ENCODE measurements around the gene BBS5.
A peak's percentile ranks its signal among the peaks of the same experiment; 100 is the strongest.
"Not testable (repeated sequence)": the region's sequence is repeated elsewhere in the genome, so short reads cannot be mapped to it uniquely, and the experiment has no call there.

Gene BBS5

DNA sequence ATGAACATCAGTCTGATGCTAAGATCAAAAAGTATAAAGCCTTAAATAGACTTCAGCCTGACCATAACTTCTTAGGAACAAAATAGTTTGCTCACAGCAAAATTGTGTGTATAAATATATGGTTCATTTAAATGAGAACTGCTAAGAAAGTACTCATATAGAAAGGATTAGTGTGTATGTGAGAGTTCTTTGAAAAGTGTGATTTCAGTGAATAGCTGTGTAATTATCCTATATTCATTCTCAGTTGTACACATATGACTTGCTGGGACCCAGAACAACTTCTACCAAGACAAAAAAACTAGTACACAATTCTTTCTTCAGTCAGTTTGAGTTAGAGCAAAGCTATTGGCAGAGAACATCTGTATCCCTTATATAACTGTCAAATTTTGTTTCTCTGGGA is 7.2 kb downstream of the BBS5 start:
- no peak for DNase-seq

DNA sequence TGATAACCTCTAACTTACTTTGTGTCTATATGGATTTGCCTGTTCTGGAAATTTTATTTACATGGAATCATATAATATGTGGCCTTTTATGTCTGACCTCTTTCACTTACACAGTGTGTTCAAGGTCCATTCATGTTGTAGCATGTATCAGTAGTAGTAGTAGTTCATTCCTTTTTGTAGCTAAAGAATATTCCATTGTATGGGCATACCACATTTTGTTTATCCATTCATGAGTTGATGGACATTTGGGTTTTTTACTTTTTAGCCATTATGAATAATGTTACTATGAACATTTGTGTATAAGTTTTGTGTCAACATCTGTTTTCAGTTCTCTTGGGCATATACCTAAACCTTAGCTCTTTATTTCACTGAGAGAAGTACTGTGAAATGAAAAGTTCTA is 11.5 kb downstream of the BBS5 start:
- no peak for DNase-seq

DNA sequence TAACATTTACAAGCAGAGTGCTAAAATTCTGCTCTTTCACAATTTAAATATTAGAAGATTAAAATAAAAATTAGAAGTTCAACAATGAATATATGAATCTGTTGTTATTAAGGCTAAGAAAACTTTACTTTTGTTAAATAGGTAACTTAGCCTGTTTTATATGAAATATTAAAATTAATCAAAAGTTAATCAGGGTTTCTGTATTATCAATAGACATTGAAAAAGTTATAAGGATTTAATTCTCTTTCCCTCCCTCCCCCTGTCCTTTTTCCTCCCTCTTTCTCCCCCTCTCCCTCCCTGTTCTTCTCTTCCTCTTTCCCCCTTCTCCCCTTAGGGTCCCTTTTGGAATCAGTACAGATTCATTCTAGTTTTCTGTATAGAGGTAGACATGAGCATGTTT is 12.1 kb downstream of the BBS5 start:
- no peak for DNase-seq

DNA sequence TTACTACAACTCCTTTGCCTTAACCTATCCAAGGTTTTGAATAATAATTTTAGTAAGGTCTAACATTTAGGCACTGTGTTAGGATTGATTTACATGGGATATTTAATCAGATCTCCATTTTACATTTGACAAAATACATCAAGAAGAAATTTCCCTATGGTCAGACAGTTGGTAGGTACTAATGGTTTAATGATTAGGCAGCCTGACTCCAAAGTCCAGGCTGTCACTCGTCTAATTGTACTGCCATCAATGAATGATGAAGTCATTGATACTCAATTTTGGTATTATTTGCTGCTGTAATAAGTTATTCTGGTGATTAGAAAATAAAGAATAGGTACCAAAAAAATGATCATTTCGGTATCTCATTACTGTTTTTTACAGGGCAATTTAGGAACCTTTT is 14.1 kb downstream of the BBS5 start:
- DNase-seq = no peak

DNA sequence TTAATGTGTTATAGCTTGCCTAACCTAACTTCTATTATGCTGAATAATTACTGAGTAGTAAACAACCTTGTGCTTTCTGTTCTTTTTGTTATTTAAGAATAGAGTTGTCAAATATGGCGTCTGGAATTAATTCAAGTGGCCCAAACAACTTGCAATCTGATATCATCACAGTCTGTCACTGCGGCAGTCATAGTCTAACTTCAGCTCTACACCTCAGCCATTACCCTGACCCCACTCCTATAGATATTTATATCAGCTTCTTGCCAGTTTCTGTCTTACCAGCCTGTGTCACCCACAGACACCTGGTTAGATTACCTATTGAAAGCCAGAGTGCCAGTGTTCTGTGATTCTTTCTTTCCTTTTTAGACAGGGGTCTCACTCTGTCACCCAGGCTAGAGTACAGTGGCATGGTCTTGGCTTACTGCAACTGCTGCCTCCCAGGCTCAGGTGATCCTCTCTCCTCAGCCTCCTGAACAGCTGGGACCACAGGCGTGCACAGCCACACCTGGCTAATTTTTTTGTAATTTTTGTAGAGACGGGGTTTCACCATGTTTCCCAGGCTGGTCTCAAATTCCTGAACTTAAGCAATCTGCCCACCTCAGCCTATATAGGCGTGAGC is 16.1 kb downstream of the BBS5 start:
- no peak for DNase-seq

DNA sequence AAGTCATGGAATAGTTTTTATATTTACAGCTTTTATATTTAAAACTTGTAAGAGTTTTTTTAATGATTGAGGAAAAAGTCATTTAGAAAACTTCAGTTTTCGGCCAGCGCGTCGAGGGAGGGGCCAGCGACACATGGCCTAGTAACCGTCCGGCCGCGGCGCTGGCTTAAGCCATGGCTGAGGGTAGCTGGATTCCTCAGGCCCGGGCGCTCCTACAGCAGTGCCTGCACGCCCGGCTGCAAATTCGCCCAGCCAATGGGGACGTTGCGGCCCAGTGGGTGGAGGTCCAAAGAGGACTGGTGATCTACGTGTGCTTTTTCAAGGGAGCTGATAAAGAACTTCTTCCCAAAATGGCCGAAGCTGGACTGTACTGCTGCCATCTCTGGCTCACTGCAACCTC is 25.4 kb downstream of the BBS5 start:
- no peak for DNase-seq

DNA sequence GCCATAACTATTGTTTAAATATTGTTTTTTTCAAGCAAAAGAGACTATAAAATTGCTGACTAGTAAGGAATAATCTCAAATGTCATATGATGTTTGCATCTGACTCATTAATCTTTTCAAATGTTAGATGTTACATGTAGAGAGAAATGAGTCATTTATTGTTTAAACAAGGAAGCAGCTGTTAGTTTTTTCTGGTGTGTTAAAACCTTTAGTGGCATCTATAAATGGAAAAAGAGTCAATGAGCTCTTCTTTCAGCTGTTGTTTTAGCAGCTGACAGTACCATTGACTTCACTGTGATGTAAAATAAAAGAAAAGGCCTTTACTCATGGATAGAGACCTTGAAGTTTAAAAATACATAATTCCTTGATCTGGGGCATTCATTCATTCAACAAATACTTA is 28.4 kb downstream of the BBS5 start:
- peak; percentile 25 for DNase-seq

DNA sequence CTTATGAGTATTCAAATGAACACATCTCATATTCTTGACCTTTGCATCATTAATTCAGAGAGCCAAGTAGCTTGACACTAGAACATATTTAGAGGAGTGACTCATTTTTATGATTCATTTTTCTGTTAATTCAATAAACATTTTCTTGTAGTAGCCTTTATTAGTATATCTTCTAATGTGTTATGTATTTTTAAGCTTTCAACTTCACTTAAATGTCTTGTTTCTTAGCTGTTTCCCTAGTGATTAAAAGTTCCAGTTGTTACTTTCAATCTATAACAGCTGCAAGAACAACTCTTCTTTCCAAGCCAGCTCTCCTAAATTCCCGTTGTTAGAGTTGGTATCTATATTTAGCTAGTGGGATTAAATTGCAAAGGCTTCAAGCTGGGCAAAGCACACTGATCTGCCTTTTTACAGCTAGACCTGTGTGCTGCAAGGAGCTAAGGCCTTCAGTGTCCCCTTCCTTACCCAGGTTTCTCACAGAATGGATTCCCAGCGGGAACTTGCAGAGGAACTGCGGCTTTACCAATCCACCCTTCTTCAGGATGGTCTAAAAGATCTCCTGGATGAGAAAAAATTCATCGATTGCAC is 30.1 kb downstream of the BBS5 start, which contains the start of gene KLHL41:
KLHL41 (plus strand) TSS at position 405 of the 588 bp plus-strand sequence; CDS start at position 482, 77 bp downstream.
- DNase-seq = peak; percentile 10

DNA sequence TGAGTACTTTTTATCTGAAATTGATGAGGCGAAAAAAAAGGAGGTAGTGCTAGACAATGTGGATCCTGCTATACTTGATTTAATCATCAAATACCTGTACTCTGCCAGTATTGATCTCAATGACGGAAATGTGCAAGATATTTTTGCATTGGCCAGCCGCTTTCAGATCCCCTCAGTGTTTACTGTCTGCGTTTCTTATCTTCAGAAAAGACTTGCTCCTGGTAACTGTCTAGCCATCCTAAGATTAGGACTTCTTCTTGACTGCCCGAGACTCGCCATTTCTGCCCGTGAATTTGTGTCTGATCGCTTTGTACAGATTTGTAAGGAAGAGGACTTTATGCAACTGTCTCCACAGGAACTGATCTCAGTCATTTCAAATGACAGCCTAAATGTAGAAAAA is 30.7 kb downstream of the BBS5 start:
- DNase-seq = no peak

DNA sequence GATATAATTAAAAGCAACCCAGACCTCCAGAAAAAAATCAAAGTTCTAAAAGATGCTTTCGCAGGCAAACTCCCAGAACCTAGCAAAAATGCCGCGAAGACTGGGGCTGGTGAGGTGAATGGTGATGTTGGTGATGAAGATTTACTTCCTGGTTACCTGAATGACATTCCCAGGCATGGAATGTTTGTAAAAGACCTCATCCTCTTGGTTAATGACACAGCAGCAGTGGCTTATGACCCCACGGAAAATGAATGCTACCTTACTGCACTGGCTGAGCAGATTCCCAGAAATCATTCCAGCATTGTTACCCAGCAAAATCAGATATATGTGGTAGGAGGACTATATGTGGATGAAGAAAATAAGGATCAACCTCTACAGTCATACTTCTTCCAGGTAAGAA is 31.2 kb downstream of the BBS5 start:
- DNase-seq = no peak

DNA sequence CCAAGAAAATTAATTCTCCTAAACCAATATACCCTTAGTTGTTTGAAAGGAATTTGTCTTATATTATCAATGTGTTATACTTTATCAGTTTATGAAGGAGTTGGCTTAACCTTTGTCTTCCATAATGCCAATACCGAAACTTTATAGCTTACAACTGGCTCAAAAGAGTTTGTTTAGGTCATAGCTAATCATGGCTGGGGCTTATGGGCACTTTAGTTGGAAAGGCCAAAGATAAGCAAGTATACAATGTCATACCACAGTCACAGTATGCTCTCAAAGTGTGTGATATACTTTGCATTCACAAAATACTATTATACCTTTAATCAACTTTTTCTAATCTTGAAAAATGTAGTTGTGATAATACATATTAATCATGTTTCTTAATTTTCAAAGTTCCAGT is 32.5 kb downstream of the BBS5 start:
- DNase-seq = no peak

DNA sequence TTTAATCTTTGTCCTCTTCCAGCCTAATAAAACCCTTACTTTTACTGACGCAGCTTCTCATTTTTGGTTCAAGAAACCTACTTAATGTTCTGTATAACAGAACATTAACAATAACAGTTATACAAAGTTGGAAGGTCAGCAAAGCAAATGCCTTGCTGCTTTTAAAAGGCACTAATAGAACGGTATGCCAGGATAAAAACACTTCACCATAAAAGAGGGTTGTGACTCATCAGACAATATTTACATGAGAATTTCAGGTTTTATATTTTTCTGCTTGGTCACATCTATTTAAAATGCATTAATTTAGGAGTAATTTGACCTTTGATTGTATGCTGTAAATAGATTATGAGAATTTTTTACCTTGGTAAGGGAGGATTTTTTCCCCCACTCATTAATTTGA is 33.2 kb downstream of the BBS5 start:
- DNase-seq = no peak

DNA sequence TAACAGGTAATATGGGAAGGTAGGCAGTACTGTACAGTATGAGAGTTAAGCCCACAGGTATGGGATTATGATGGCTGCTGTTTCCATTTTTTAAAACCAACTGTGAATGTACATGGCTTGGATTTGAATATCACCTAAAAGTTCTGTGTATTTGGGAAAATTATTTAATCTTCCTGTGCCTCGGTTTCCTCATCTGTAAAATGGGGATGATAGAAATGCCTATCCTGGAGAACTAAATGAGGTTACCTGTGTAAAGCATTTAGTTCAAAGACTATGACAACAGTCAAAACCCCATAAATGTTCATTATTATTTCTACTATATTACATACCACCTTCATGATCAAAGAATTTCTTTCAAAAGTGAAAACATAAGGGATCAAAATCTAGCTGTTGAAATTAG is 33.8 kb downstream of the BBS5 start:
- DNase-seq = no peak

DNA sequence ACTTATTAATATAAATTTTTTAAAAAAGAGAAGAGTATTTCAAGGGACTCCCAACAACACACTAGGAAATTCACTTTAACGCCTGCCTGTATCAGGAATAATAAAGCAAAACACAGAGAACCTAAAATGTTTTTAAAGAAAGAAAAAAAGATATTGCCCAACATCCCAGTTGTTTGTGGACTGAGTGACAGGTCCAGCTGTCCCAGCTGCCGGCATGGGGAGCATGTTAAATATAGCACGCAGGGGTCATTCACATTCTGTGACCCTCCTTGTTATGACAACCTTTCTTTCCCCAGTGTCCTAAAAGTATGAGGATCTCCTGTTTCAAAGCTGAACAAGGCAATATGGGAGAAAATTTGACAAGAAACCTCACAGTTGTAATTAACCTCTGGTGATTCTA is 34.6 kb downstream of the BBS5 start:
- no peak for DNase-seq

DNA sequence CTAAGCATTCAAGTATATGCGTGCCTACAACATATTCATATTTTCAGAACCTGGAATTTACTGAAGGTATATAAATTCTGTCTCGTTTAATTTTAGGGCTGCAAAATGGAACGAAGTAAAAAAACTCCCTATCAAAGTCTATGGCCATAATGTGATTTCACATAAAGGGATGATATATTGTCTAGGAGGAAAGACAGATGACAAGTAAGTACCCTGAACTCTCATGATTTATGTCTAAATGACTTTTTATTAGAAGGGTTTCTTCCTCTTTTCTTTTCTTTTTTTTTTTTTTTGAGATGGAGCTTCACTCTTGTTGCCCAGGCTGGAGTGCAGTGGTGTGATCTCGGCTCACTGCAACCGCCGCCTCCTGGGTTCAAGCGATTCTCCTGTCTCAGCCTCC is 35.5 kb downstream of the BBS5 start:
- DNase-seq = not testable (repeated sequence)

DNA sequence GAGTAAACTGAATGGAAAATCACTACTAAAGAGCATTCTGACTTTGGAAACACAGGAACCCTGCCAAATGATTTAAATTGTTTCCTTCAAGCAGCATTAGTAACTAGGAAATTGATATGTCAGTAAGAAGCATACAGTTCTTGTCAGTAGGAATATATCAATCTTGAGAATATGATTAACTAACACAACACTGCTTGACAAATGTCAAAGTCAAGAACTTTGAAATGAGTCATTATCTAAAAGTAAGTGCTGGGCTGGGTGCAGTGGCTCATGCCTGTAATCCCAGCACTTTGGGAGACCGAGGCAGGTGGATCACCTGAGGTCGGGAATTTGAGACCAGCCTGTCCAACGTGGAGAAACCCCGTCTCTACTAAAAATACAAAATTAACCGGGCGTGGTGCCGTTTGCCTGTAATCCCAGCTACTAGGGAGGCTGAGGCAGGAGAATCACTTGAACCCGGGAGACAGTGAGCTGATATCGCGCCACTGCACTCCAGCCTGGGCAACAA is 37.2 kb downstream of the BBS5 start:
- not testable (repeated sequence) for DNase-seq

DNA sequence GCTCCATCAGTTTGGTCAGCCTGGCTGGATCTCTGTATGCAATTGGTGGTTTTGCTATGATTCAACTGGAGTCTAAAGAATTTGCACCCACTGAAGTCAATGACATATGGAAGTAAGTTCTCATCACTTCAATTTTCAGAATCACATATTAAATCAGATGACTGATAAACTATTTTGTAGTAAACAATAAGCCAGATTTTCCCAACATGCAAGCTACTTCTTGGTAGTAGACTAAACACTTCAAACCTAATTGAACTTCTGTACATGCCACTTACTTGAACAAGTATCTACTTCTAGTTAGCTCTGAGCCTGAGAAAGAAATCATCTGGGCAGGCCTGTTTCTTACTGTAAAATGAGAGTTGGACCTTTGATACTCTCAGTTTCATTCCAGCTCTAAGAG is 41.6 kb downstream of the BBS5 start:
- DNase-seq = no peak

DNA sequence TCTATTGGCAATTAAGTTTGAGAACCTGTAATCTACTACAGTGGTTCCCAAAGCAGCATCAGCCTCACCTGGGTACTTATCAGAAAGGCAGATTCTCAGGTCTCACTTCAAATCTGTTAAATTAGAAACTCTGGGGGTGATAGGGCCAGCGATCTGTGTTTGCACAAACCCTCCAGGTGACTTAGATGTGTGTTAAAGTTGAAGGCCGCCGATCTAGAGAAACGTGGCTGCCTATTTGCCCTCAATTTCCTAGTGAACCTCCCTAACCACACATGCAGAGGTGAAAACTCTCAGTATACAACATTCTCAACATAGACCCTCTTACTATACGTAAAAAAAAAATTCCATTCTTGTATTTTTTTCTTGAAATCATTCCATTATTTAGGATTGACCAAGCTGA is 44.4 kb downstream of the BBS5 start:
- DNase-seq = no peak

DNA sequence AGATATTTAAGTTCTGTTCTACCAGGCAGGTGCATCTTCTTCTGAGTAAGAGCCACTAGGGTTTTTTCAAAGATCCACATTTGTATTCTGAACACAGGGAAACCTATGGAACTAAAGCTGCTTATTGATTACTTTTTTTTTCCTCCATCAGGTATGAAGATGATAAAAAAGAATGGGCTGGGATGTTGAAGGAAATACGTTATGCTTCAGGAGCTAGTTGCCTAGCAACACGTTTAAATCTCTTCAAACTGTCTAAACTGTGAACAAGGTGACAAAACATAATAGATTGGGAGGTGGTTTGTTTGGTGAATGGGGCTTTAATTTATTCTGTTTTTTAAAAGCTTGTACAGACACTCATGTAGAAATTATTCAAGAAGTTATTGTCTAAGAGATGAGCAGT is 46.1 kb downstream of the BBS5 start:
- DNase-seq = no peak

DNA sequence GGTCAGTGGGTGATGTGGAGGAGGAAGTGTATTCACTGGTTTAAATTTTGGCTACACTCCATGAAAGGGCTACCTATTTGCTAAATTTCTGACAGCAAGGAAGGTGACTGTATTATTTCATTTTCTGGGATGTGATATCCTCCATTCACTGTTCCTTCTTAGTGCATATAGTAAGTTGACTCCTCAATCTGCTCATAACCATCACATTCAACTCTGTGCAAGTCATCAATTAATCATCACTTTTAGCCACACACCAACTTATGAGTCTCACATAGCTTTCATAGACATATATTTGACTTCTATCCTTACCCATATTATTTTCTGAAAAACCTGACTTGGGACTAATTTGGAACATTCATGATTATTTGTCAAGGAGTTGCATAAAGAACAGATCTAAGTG is 47.2 kb downstream of the BBS5 start:
- no peak for DNase-seq

DNA sequence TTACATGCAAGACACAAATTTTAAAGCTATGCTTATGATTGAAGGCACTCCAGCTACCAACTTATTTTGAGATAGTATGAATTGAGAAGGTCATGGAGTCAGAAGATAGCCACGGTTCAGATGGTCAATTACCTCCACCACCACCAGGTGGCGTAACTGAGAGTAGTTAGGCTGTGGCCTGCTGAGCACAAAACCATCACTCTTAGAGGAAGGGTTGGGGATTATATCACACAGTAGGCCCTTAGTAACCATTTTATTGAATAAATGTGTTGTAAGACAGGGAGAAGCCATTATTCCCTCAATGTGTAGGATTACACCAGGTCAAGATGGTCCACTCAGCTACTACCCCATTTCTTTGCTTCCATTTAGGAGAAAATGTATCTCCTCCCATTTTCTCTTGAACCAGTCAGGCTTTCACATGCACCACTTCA is 49.0 kb downstream of the BBS5 start:
- peak; percentile 40 for DNase-seq

DNA sequence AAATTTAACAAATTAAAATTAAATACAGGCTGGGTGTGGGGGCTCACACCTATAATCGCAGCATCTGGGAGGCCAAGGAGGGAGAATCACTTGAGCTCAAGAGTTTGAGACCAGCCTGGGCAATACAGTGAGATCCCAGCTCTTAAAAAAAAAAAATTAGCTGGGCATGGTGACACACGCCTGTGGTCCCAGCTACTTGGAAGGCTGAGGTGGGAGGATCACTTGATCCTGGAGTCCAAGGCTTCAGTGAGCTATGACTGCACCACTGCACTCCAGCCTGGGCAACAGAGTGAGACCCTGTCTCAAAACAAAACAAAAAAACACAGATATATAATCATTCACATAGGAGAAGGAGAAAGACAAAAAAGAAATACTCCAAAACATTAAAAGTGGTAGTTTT is 60.2 kb downstream of the BBS5 start:
- DNase-seq = not testable (repeated sequence)

DNA sequence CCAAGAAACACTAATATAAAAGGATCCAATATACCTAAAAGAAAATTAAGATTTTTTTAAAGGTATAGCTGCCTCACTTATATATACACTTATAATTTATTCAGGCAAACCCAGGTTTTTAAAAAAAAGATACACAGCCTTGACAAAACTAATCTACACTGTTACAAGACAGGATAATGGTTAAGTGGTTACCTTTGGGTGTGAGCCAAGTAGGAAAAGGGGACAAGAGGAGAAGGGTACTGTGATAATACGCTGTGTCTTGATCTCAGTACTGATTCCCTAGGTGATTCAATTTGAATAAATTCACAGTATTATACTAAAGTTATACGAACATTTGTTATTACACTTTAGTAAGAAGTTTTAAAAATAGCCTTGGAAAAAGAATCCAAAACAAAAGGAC is 60.9 kb downstream of the BBS5 start:
- no peak for DNase-seq

DNA sequence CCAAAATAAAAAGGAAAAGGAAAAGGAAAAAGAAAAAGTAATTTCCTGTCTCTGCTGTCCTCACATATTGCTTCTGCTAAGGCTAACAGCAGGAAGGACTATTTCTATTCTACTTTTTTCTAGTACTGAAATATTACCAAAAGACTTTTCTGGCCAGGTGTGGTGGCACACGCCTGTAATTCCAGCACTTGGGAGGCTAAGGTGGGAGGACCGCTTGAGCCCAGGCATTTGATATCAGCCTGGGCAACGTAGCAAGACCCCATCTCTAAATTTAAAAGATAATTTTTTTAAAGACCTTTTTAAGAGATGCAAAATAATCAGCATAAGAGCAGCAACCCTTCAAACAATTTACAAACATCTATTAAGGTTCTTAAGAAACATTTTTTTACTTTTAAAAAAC is 63.1 kb downstream of the BBS5 start:
- no peak for DNase-seq

DNA sequence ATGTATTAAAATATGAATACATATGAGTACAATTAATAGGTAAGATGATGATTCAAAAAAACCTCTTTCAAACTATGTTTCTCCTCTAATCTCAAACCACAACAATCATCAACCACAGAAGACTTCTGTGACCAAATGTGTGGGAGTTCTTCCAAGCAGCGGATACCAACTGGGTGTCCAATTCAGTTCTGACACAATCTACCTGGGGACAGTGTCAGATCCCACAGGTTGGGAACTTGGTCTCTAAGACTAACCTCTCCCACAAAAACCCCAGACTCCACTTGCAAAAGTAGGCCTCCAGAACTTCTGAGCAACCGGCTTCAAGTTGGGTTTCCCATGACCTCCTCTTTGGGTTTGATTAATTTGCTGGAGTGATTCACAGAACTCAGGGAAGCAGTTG is 67.5 kb downstream of the BBS5 start:
- DNase-seq = no peak
